OCI-LY3 (cell line): ENCODE measurements around the gene OR56B4.
"Not testable (repeated sequence)": the region's sequence is repeated elsewhere in the genome, so short reads cannot be mapped to it uniquely, and the experiment has no call there.

Experiments
- H2AFZ ChIP-seq: fragments of 200-600, 300-600 bp; shearing (Covaris generic); 2 replicates; pipeline ENCODE4 v1.6.0; 2014; ENCODE audit warnings: antibody characterized with exemption, low read depth, low read length
- H3K27ac ChIP-seq: fragments of 200-600, 300-600 bp; sonication (generic); 2 replicates; pipeline ENCODE4 v1.5.1; 2014; ENCODE audit warnings: mild to moderate bottlenecking, low read length, moderate library complexity, mixed read lengths
- H3K27me3 ChIP-seq: fragments of 200-600, 300-600 bp; sonication (generic); 2 replicates; pipeline ENCODE4 v1.6.1; 2014; ENCODE audit warnings: low read depth, low read length, mixed read lengths
- H3K36me3 ChIP-seq: fragments of 200-600, 300-600 bp; sonication (generic); replicated peaks from 2 replicates; pipeline ENCODE3; 2014; ENCODE audit warnings: low read depth, low read length, mixed read lengths
- H3K4me1 ChIP-seq: fragments of 300-600, 200-600 bp; sonication (generic); 2 replicates; pipeline ENCODE4 v1.6.1; 2014; ENCODE audit warnings: low read length, mixed read lengths
- H3K4me2 ChIP-seq: fragments of 200-600, 300-600 bp; sonication (generic); 2 replicates; pipeline ENCODE4 v1.6.1; 2014; ENCODE audit warnings: low read length, mixed read lengths
- H3K4me3 ChIP-seq: fragments of 300-600, 200-600 bp; sonication (generic); 2 replicates; pipeline ENCODE4 v1.5.1; 2014; ENCODE audit warnings: antibody characterized with exemption, mild to moderate bottlenecking, low read length, moderate library complexity
- H3K79me2 ChIP-seq: fragments of 300-600, 200-600 bp; shearing (Covaris generic); 2 replicates; pipeline ENCODE4 v1.6.1; 2014; ENCODE audit warnings: mild to moderate bottlenecking, low read length, mixed read lengths
- H3K9ac ChIP-seq: fragments of 300-600, 200-600 bp; shearing (Covaris generic); 2 replicates; pipeline ENCODE4 v1.6.0; 2014; ENCODE audit warnings: mild to moderate bottlenecking, low read length, moderate library complexity
- H3K9me3 ChIP-seq: fragments of 200-600, 300-600 bp; shearing (Covaris generic); 2 replicates; pipeline ENCODE4 v1.6.1; 2014; ENCODE audit warnings: low read length, mixed read lengths; ENCODE audit not compliant: insufficient read depth
- H4K20me1 ChIP-seq: fragments of 200-600, 300-600 bp; sonication (generic); 2 replicates; pipeline ENCODE4 v1.6.1; 2016; ENCODE audit warnings: low read length, mixed read lengths; ENCODE audit not compliant: insufficient read depth
- CTCF ChIP-seq: fragments of 200-600, 300-600 bp; sonication (generic); IDR thresholded peaks from 2 replicates; pipeline ENCODE4 v1.5.1; 2014; ENCODE audit warnings: antibody characterized with exemption, low read length, low read depth
- EZH2phosphoT487 ChIP-seq: fragments of 200-600 bp; shearing (Covaris generic); IDR thresholded peaks from 2 replicates; pipeline ENCODE4 v1.6.1; 2018; ENCODE audit warnings: antibody characterized with exemption, mixed run types, low read depth

OR56B4 gene

GRCh38 chr11:6107384-6107783, at the start of gene OR56B4:
Gene OR56B4 (plus strand): TSS chr11:6107684. CDS start chr11:6107779, 95 bp downstream.
- not testable (repeated sequence) for H2AFZ ChIP-seq, H3K27me3 ChIP-seq, H3K4me1 ChIP-seq, H3K27ac ChIP-seq, H3K9ac ChIP-seq, H3K4me2 ChIP-seq, H3K36me3 ChIP-seq, H4K20me1 ChIP-seq, H3K79me2 ChIP-seq, H3K9me3 ChIP-seq, H3K4me3 ChIP-seq

- H3K27ac ChIP-seq: no peak overlapping the region
- H3K4me1 ChIP-seq: 0 out of 2 replicates have a peak, but pooled peaks cover 2% of the 10 kb centered on the region
- H3K9ac ChIP-seq: no peak overlapping the region
- no peaks in the 10 kb centered on the region for H3K9me3 ChIP-seq
- no peak overlapping the region for H3K4me2 ChIP-seq
- no peaks in the 10 kb centered on the region for H3K79me2 ChIP-seq
- TF ChIP-seq CTCF: no peak
- H3K27me3 ChIP-seq: peaks cover 12% of the 10 kb centered on the region
- no peak overlapping the region for H3K4me3 ChIP-seq
- no peak overlapping the region for H2AFZ ChIP-seq
- no peaks in the 10 kb centered on the region for H4K20me1 ChIP-seq
- no peaks in the 10 kb centered on the region for H3K36me3 ChIP-seq
These were observed 46.0 kb upstream of the OR56B4 start for GRCh38 chr11:6061475-6061874.

GRCh38 chr11:6062691-6063358, 44.7 kb upstream of the OR56B4 start:
- Histone ChIP-seq H3K4me3 (no peak overlapping the region), H3K9me3 (no peaks in the 10 kb centered on the region), H3K27ac (no peak overlapping the region), H3K27me3 (peaks cover 12% of the 10 kb centered on the region), H4K20me1 (no peaks in the 10 kb centered on the region), H3K4me2 (no peak overlapping the region), H3K79me2 (no peaks in the 10 kb centered on the region), H2AFZ (no peak overlapping the region), H3K4me1 (0 out of 2 replicates have a peak, but pooled peaks cover 2% of the 10 kb centered on the region), H3K9ac (no peak overlapping the region), H3K36me3 (no peaks in the 10 kb centered on the region)
- no peak for TF ChIP-seq CTCF
- no peak for TF ChIP-seq EZH2phosphoT487

- Histone ChIP-seq H3K4me1 (0 out of 2 replicates have a peak, but pooled peaks cover 2% of the 10 kb centered on the region), H2AFZ (no peak overlapping the region), H3K27me3 (no peaks in the 10 kb centered on the region), H3K9ac (no peak overlapping the region), H3K79me2 (no peaks in the 10 kb centered on the region), H3K27ac (no peak overlapping the region), H3K4me2 (no peak overlapping the region), H3K4me3 (no peak overlapping the region), H4K20me1 (no peaks in the 10 kb centered on the region), H3K9me3 (no peaks in the 10 kb centered on the region), H3K36me3 (no peaks in the 10 kb centered on the region)
- TF ChIP-seq EZH2phosphoT487 (no peak), CTCF (no peak)
These were observed 40.0 kb upstream of the OR56B4 start for GRCh38 chr11:6067502-6067901.

- not testable (repeated sequence) for H3K27ac ChIP-seq, H2AFZ ChIP-seq, H3K9ac ChIP-seq, H3K36me3 ChIP-seq, H3K9me3 ChIP-seq, H3K4me2 ChIP-seq, H4K20me1 ChIP-seq, H3K4me1 ChIP-seq, H3K4me3 ChIP-seq, H3K79me2 ChIP-seq, H3K27me3 ChIP-seq
These were observed 31.0 kb upstream of the OR56B4 start for GRCh38 chr11:6076443-6076842.
